Stimulated activated CD4-positive, alpha-beta T cell treated with anti-CD3 and anti-CD28 coated beads, TNF-alpha, amount 100 ng/mL, for 4 hours (primary cell): ENCODE data around the gene DHX32.
A peak's percentile ranks its signal among the peaks of the same experiment; 100 is the strongest.
"Not testable (repeated sequence)": the region's sequence is repeated elsewhere in the genome, so short reads cannot be mapped to it uniquely, and the experiment has no call there.

Experiments used
- DNase-seq, 3 experiments: peaks; one replicate each; pipeline ENCODE4 v3.0.0-alpha.2; 2020; ENCODE audit warnings: low read depth in 3 of 3

The DHX32 gene

DNA sequence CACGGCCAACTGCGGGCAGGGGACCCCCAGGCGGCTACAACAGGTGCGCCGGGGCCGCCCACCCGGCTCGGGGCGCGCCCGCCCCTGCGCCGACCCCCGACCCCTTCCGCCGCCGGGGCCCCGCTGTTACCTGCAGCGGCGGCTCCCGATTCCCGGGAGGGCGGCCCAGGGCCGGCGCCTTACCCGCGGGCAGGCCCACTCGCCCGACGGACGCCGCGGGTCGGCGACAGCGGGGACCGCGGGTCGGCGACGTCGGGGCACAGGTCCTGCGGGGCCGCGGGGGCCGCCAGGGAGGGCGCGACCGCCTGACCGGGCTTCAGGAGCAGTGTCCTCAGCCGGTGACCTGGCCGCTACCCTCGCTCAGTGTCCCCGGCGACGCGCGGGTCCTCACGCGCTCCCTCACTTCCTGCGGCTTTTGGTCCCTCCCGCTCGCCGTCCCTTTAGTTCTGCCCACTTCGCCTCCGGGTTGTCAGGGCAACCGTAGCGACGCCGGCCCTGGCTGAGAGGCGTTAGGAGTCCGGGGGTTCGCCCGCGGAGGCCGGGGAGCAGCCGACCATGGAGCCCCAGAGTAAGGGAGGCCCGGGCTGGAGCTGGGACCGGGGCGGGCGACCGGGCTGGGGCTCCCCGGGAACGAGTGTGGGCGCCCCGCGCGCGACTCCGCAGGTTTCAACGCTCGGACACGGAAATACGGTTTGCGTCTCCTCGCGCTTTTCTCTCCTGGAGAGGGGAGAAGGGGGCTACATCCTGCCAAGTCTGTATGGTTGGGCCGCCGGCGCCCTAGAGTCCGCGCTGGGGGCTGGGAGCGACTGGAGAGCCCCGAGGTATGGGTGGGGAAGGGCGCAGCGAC lies 15.2 kb upstream of the DHX32 start, which contains the start of gene FANK1:
TSS of gene FANK1 (plus strand) at position 477 of the 847 bp plus-strand sequence. CDS start at position 556, 79 bp downstream.
- DNase-seq, result peak; percentile 60 to 64 (median 61)

DNA sequence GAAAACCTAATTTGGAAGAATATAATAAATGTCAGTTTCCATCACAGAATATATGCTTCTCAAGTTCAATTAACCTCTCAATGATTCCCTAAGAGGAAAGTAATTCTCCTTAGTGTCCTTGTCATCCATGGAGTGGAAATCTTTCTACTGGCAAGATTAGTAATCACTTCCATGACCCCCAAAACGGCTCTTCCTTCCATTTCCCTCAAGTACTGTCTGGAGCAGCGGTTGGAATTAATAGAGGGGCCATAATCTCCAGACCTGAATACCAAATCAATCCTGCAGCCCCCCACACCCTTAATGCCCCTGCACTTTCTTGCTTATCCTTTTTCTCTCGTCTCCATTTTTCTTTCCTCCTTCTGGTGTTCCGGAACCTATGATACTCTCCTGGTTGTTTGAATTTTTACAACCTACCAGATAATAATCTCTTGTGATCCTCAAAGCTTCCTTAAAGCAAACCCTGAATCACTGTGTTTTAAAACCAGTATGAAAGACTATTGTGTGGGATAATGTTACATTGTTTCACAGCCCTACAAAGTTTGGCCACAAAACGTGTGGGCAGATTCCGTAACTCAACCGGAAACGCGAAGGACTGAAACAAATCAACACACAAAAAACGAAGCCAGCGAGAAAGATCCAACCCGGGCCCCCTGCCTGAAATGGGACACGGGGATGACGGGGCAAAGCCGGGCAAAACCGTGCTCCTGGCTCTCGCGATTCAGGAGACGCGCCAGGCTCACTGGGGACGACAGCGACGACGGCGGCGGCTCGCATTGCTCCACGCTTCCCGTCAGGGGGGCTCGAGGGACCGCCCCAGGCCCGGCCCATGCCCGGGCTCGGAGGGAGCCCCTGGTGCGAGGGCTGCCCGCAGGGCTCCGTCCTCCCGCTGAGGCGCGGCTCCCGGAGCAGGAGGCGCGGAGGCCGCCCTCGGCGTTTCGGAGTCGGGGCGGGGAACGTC lies 14.3 kb upstream of the DHX32 start:
- peak in 2 of 3 experiments; percentile 6 to 29 for DNase-seq

DNA sequence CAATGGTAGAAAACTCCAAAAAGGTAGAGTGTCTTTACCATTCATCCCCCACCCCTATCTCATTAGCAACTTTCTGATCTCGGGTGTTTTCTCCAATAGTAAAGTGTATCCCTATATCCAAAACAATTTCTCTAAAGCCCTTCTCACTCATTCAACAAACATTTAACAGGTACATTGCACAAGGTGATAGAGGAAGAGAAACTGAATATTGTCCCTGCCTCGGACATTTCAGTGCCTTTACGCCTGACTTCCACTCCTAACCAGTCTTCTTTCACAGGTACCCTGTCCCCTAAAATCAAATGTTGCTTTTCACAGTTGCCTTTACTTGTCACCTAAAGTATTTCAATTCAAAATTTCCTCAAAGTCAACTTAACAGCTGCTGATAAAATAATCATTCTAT lies 13.1 kb upstream of the DHX32 start:
- not testable (repeated sequence) for DNase-seq

DNA sequence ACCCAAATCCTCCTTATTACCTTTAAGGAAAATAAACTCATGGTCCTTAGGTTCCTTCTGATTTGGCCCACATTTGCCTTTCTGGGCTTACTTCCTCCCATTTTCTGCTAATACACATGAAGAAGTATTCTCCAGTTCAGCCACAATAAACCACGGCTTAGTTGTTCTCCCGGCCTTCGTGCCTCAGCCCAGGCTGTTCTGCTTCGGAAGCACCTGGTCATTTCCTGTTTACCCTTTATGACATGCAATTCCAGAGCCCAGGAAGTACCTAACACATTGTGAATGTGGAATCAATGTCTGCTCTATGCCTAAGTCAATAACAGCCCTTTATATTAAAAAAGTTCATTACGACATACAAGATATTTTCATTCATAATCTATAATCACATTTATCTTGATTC lies 11.3 kb upstream of the DHX32 start:
- not testable (repeated sequence) for DNase-seq

DNA sequence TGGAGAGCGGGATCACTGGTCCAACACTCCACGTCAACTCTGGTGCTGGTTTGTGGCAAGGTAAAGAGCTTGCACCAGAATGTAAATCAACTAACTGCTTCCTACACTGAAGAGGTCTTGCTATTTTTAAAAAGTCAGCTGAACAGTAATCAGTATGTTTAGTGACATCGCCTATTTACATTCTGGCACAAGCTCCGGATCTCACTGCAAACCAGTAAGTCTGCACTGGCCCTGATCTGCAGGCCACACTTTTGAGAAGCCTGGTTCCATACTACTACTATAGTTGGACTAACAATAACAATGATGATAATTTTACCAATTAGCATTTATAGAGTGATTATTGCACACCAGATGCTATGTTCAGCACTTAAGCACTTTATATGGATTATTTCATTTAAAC lies 8.3 kb upstream of the DHX32 start:
- DNase-seq, result not testable (repeated sequence)

DNA sequence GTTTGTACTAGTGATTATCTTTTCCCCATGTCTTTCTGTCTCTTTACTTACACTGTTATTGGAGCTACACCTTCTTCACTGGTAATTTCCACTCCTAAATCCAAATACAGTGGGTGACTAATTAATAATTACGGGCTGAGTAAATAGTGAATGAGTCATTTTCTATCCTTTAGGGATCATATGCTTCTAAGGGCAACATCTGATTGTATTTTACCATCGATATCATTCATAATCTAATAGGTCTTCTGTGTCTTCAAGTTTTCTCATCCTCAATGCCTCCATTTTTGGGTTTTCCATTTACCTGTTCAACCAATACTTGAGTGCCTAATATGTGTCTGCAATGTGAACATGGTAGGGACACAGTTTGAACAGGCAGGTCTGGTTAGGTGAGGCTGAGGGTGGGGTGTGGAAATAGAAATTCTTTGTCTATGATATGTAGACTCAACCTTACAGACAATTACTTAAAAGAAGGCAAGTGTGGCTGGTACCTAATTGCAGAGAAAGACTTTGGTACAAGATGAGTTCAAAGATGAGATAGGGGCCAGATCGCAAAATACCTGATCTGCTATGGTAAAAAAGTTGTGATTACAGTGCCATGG lies 5.9 kb upstream of the DHX32 start:
- DNase-seq, result no peak

DNA sequence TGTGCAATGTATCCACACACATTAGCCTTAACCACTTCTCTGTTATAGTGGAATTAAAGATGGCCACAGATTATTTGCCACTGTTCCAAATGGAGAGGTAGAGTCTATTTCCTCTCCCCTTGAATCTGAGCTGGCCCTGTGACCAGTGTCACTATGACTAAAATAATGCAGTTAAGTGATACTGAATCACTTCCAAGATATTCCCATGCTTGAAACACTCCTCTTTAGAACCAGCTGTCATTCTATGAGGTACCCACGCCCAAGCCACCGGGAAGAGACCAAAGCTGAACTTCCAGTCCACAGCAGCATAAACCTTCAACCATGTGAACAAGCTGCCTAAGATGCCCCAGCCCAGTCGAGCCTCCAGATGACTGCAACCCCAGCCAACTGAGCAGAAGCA lies 2.1 kb upstream of the DHX32 start:
- no peak for DNase-seq

DNA sequence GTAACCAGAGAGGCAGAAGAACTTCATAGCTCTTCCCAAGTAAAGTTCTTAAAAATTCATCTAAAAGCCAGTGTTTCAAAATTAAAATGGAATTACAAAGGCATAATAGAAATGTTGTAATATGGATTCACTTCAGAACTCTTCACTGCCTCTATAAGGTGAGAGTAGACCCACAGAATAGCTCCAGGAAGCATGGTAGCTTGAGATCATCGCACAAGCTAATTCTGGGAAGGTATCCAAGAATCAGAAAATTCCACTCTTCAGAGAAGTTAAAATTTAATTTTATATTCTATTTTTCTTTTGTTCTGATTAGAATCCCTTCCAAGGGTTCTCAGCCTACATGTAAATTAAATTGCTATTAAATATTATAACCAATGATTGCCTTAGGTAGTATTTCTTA lies 1.5 kb upstream of the DHX32 start:
- no peak for DNase-seq

DNA sequence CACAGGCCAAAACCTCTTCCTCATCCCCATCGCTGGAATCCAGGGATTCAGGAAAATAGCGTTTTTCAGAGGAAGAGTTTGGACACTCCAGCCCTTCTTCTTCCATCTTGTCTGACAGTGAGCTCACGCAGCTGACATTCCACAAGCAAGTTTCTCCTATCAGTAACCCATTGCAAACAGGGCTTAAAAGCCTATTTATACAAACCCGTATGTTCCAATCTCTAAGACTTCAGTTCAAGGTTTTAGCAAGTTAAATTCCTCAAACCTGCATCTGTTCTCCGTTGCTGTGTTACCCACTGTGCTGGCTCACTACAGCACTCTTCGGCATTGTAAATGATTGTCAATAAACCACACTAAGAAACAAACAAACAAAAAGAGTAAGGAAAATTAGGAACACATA lies 373 bp downstream of the DHX32 start:
- DNase-seq, result no peak

DNA sequence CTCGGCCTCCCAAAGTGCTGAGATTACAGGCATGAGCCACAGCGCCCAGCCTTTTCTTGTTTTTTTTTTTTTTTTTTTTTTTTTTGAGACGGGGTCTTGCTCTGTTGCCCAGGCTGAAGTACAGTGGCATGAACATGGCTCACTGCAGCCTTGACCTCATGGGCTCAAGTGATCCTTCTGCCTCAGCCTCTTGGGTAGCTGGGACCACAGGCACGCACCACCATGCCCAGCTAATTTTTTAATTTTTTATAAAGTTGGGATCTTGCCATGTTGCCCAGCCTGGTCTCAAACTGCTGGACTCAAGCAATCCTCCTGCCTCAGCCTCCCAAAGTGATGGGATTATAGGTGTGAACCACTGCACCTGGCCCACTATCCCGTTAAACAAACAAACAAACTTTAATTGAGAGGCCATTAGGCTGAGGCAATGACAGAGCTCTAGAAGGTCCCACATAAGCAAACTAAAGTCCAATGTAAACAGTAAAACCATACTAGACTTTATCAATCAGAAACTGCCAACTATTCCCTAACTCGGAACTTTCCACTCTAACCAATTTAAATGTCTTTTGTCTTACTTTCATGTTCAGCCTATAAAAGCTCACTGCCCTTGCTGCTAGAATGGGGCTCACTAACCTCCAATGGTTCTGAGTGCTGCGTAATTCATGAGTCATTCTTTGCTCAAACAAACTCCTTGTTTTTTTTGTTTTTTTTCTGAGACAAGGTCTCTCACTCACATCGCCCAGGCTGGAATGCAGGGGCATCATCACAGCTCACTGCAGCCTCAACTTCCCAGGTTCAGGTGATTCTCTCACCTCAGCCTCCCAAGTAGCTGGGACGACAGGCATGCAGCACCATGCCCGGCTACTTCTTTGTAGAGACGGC lies 1.9 kb downstream of the DHX32 start:
- DNase-seq, result no peak

DNA sequence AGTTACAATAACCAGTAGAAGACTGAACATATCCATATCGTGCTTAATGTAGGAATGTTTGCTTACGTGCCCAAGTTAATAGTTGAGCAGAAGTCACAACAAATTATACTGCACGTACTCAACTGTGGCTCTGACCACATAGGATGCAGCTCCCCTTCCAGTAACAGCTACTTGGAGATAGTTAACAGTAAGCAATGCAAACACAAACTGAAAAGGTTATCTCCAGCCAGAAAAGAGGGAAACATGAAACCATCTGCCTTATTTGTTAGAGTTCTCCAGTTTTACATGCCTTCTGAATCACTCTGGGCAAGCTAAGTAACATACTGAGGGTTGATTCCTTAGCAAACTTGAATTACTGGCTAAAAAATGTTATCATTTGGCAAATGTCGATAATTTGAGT lies 9.8 kb downstream of the DHX32 start:
- DNase-seq, result no peak

DNA sequence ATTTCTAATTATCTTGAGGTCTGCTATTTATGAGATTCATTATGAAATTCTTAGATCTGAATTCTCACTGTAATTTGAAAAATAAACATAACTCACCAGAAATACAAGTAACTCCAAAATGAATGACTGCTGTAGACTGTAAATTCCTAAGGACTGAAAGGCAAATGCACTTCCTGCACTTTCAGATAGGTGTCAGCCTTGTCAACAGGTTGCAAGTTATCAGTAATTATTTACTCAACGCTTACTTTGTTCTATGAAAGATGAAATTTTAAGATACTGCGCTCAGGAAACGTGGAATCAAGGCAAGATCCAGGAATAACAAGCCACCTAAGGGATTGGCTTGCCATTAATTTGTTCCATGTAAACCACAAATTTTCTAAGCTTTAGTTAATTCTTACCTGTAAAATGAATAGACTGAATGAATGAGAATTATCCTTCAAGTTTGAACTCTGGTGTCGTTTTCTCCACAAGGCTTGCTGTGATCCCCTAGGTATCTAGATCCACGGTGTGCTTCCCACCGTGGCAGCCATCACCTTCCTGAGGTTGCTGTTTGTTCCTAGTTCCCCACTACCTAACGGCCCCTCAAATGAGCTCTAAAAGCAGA lies 12.6 kb downstream of the DHX32 start:
- DNase-seq, result no peak

DNA sequence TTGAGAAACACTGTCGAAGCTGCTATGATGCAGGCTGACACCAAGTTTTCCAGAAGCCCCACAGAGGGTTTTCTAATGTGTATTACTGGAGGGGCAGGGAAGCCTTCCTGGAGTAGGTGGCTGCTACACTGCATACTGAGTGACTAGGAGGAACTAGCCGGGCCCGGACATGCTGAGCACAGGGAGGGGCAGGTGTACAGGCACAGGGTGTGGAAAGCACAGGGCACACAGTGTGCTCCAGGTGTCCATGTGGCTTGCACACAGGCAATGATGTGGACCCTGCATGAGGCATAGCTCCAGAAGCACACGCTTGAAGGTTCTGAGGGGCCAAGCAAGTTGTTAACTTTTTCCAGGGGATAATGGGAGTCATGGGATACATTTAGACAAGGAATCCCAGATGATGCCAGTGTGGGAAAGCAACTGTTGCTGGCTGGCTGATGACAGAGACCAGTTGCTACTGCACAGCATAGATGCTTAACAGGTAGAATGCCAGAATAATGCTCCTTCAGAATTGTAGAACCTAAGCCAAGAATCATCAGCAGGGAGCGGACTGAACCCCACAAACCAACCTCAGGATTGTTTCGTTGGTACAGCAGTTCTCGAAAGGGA lies 14.6 kb downstream of the DHX32 start:
- DNase-seq, result no peak

DNA sequence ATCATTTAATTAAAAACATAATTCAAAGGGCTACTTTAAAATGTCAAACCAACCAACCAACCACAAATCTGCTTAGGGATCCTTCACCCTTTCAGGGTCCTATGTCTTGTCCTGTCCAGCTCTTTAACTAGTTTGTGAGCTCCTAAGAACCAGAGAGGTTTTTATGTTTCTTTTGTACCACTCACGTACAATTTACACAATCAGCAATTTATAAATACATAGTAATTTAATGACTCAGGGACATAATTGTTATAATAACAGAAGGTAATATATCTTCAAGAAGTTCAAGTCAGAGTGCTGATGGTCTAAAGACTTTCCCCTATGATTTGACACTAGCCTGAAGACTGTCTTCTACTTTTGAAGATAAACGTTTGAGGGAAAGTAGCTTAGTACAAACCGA lies 16.0 kb downstream of the DHX32 start:
- no peak for DNase-seq

DNA sequence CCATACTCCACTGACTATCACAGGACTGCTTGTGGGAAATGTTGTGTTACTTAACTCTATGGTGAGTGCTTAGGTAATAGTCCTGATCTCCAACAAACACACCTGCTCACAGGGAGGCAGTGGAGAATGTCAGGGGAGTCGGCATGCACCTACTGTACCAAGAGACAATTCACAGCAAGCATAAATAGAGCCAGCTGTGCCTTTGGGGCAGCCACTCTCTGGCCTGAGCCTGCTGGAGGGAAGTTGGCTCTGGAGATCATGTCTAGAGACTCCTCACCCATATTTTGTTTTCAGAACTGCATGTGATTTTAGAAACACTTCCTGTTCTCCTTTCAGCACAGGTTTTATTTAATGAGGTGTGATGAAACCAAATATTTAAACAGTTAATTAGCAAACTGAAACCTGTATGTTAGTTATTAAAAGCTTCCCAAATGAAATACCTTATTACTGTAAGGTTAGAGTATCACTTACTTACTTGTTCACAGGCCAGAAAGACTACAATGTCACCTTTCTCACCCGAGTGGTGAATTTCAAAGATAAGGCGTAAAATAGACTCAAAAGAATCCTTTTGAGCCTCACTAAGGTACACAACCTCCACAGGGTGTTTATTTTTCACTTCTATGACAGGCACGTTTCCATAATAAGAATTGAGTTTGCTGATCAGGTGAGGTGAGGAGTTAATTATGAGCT lies 21.8 kb downstream of the DHX32 start:
- DNase-seq, result no peak

DNA sequence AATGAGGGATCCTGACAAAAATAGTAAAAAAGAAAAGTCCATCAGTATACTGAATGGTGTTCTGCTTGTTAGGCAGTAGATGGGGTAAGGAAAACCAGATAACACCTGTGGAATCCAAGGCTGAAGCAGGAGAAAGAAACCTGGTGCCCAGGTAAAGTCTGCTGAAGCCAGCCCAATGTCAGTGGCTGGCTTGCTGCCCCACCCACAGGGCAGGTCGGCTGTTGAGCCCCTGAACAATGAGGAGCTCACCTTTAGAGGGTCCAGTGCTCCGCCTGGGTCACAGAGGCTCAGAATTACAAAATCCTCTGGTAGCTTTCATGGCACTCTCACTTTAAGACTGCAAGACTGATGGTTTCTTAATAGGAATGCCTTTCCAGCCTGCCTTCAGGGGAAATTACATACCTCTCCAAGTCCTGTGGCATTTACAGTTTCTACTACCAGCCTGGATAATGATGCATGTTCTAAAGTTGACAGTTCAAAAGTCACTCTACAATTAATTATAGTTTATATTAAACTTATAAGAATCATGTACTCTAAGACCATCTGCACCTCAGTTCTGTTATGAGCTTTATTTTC lies 23.8 kb downstream of the DHX32 start:
- DNase-seq, result no peak

DNA sequence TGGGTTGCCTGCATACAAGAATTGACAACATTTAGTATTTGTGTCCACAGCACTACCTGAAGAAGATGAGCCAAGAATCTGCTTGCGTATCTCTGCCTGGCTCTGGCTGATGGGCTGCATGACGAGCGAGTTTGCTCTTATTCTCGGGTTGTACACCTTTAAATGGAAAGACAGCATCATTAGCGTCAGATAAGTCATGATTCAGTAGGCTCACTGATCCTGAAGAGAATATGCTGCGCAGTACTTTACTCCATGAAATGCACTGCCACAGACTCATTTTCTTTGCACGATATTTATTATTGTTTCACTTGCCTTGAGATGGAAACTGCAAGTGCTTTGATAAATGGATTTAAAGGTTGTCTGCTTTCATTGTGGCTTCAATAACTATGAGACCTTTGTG lies 28.6 kb downstream of the DHX32 start:
- DNase-seq, result no peak

DNA sequence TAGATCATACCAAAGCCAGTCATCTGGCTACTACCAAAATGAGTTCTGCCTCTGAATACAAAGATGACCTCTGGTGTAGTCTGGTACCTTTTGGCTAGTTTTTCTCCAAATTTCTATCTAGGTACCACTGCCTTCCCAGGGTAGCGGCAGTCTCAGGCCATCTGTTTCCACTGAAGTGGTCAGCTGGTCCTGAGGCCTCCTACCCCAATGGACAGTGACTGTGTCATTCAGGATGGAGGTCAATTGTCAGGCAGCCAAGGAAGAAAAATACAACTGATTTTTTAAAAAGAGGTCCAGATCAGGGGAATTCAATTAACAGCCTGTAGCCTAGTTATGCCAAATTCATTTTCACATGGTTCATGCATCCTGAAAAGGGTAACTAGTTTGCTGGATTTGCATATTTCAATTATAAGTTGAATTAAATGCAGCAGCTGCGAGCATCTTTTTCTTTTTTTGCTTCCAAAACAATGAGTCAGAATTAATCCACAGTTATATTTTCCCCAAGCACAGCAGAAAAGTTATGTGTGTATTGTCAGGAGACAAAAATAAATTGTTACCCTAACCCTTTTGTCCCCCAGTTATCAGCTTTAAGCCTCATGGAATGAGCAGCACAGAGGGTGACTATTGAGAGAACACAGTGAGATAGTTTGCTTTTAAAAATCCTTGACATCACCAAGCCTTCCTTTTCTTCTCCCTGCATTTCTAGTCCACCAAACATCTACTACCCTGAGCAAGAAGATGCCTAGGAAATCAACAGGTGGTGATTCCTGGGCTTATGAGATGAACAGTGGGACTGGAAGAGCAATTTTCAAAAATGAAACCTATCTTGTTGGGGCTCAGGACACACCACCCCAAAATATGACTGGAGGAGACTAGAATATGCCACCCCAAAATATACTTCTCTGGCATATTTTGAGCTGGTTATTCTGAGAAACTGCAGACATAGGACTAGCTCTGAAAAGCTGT lies 30.0 kb downstream of the DHX32 start:
- no peak for DNase-seq
